Neuronal stem cell (in vitro differentiated cells): ENCODE measurements around the gene FBXL7.

Experiments used
- DNase-seq: peaks from one replicate; pipeline ENCODE4 v3.0.0-alpha.2; 2013; ENCODE audit warnings: low spot score
- H2AFZ ChIP-seq: one replicate; pipeline ENCODE4 v1.6.1; 2013; ENCODE audit warnings: mild to moderate bottlenecking, low read length, inconsistent platforms
- H2AK5ac ChIP-seq: 2 replicates; pipeline ENCODE4 v1.6.1; 2013; ENCODE audit warnings: low read depth, mild to moderate bottlenecking, inconsistent platforms, low read length, moderate library complexity, mixed read lengths
- H2BK120ac ChIP-seq: 2 replicates; pipeline ENCODE4 v1.6.1; 2013; ENCODE audit warnings: low read depth, mild to moderate bottlenecking, inconsistent platforms, low read length, moderate library complexity, mixed read lengths
- H2BK12ac ChIP-seq: one replicate; pipeline ENCODE4 v1.6.1; 2013; ENCODE audit warnings: low read length, inconsistent platforms
- H2BK15ac ChIP-seq: 2 replicates; pipeline ENCODE4 v1.6.1; 2013; ENCODE audit warnings: mild to moderate bottlenecking, low read length, inconsistent platforms, mixed read lengths
- H2BK5ac ChIP-seq: one replicate; pipeline ENCODE4 v1.6.1; 2013; ENCODE audit warnings: inconsistent platforms, mild to moderate bottlenecking, low read length, moderate library complexity
- H3K14ac ChIP-seq: one replicate; pipeline ENCODE4 v1.6.1; 2013; ENCODE audit warnings: low read length, inconsistent platforms
- H3K18ac ChIP-seq: 2 replicates; pipeline ENCODE4 v1.6.1; 2013; ENCODE audit warnings: low read length, inconsistent platforms
- H3K23ac ChIP-seq: 2 replicates; pipeline ENCODE4 v1.6.1; 2013; ENCODE audit warnings: low read depth, mild to moderate bottlenecking, mixed read lengths, low read length, inconsistent platforms; ENCODE audit not compliant: poor library complexity
- H3K27ac ChIP-seq: replicated peaks from 3 replicates; pipeline ENCODE4 v1.5.1; 2013; ENCODE audit warnings: low read length, inconsistent platforms
- H3K27me3 ChIP-seq, 3 experiments: 2 replicates each; pipeline ENCODE4 v1.6.1; 2013; ENCODE audit warnings: low read length in 3 of 3, mild to moderate bottlenecking in 2 of 3, inconsistent platforms in 1 of 3, low read depth in 1 of 3, mixed read lengths in 1 of 3, moderate library complexity in 1 of 3; ENCODE audit not compliant: control insufficient read depth in 3 of 3, insufficient read depth in 3 of 3
- H3K36me3 ChIP-seq, 2 donors: replicated peaks in 1 of 2; 2 replicates each; pipeline ENCODE4 v1.6.1; 2013; ENCODE audit warnings: low read length in 2 of 2; ENCODE audit not compliant: control insufficient read depth in 2 of 2, insufficient read depth in 2 of 2
- H3K4ac ChIP-seq: 2 replicates; pipeline ENCODE4 v1.6.1; 2013; ENCODE audit warnings: inconsistent platforms, mild to moderate bottlenecking, low read length, moderate library complexity
- H3K4me1 ChIP-seq, 2 donors: 1 replicate in 1 of 2; 2 replicates in 1 of 2; pipeline ENCODE4 v1.6.1; 2013; ENCODE audit warnings: low read length in 2 of 2, low read depth in 1 of 2; ENCODE audit not compliant: control insufficient read depth in 2 of 2, insufficient read depth in 1 of 2
- H3K4me2 ChIP-seq: one replicate; pipeline ENCODE4 v1.6.1; 2013; ENCODE audit warnings: mild to moderate bottlenecking, low read length, inconsistent platforms; ENCODE audit not compliant: insufficient read depth, poor library complexity, severe bottlenecking
- H3K4me3 ChIP-seq, 2 donors: 2 replicates each; pipeline ENCODE4 v1.5.1; 2013; ENCODE audit warnings: low read length in 2 of 2, mild to moderate bottlenecking in 2 of 2, inconsistent platforms in 1 of 2, moderate library complexity in 1 of 2
- H3K79me1 ChIP-seq: one replicate; pipeline ENCODE4 v1.6.1; 2013; ENCODE audit warnings: low read depth, mild to moderate bottlenecking, inconsistent platforms, low read length, moderate library complexity
- H3K9ac ChIP-seq: one replicate; pipeline ENCODE4 v1.6.1; 2013; ENCODE audit warnings: mild to moderate bottlenecking, low read depth, low read length, inconsistent platforms; ENCODE audit not compliant: poor library complexity
- H3K9me3 ChIP-seq, 2 donors: replicated peaks in 1 of 2; 2 replicates each; pipeline versions ENCODE3 to v1.6.1; 2013; ENCODE audit warnings: low read length in 2 of 2, mild to moderate bottlenecking in 2 of 2, inconsistent platforms in 1 of 2, low read depth in 1 of 2, mixed read lengths in 1 of 2, moderate library complexity in 1 of 2; ENCODE audit not compliant: control insufficient read depth in 2 of 2, insufficient read depth in 1 of 2
- H4K8ac ChIP-seq: one replicate; pipeline ENCODE4 v1.6.1; 2013; ENCODE audit warnings: low read depth, mild to moderate bottlenecking, inconsistent platforms, low read length, moderate library complexity
- H4K91ac ChIP-seq: one replicate; pipeline ENCODE4 v1.6.1; 2013; ENCODE audit warnings: low read length, low read depth, mild to moderate bottlenecking, inconsistent platforms; ENCODE audit not compliant: poor library complexity
- WGBS, 2 donors: extraction: QIAGEN DNeasy Blood & Tissue Kit; methylation state at CpG; one replicate each; pipeline ENCODE4 v1.1.7; 2013; ENCODE audit warnings: missing lambda C conversion rate in 2 of 2, mixed read lengths in 1 of 2; ENCODE audit not compliant: insufficient read length in 2 of 2, insufficient replicate concordance in 1 of 2; ENCODE audit errors: extremely low coverage in 2 of 2; 5-methylcytosine and 5-hydroxymethylcytosine counted together

Gene FBXL7

DNA sequence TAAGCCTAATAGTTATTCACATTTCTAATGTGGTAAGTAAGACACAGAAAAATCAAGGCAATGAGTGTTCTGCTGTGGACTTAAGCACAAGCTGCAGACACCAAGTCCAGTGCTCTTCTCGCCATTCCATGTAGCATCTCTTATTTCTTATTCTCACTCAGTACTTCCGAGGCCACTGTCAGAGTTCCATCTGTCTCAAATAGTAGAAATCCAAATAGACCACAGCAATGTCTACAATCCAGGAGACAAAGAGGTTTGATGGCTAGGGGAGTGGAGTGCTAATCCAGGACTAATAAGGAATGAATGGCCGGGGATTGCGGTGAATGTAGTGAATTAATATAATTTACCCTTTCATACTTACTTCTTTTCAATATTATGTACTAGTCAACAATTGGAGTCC, 147.3 kb downstream of the FBXL7 start:
- Histone ChIP-seq H2AFZ (no peak overlapping the region), H3K9me3 (no peaks in the 10 kb centered on the region), H3K4me3 (no peak overlapping the region), H3K18ac (no peak overlapping the region), H2BK120ac (no peak overlapping the region), H2AK5ac (no peak overlapping the region), H3K27me3 (no peaks in the 10 kb centered on the region), H3K4me1 (no peaks in the 10 kb centered on the region), H3K79me1 (no peaks in the 10 kb centered on the region), H3K23ac (no peak overlapping the region), H3K9ac (no peak overlapping the region), H4K8ac (no peak overlapping the region), H3K4ac (no peak overlapping the region), H3K4me2 (no peak overlapping the region), H3K36me3 (no peaks in the 10 kb centered on the region), H3K27ac (no peak overlapping the region), H3K14ac (no peak overlapping the region), H2BK5ac (no peak overlapping the region), H2BK12ac (no peak overlapping the region), H2BK15ac (no peak overlapping the region), H4K91ac (no peak overlapping the region)
- WGBS, 2 donors = no CpG with 5 or more reads among the region's 4 CpGs
- DNase-seq = no peak

DNA sequence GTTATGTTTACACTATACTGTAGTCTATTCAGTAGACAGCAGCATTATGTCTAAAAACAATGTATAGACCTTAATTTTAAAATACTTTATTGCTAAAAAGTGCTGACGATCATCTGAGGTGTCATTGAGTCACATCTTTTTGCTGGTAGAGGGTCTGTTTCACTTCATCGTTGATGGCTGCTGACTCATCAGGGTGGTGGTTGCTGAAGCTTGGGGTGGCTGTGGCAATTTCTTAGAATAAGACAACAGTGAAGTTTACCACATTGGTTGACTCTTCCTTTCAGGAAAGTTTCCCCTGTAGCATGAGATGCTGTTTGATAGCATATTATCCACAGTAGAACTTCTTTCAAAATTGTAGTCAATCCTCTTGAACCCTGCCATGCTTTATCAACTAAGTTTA, 150.3 kb downstream of the FBXL7 start:
- no peaks in the 10 kb centered on the region for H3K4me1 ChIP-seq
- no peak overlapping the region for H4K8ac ChIP-seq
- H3K23ac ChIP-seq = no peak overlapping the region
- DNase-seq = no peak
- H3K79me1 ChIP-seq = no peaks in the 10 kb centered on the region
- no peak overlapping the region for H2AFZ ChIP-seq
- no peak overlapping the region for H3K4me2 ChIP-seq
- no peaks in the 10 kb centered on the region for H3K27me3 ChIP-seq
- no peaks in the 10 kb centered on the region for H3K36me3 ChIP-seq
- no peak overlapping the region for H2AK5ac ChIP-seq
- no CpG with 5 or more reads among the region's 2 CpGs for WGBS, 2 donors
- H2BK12ac ChIP-seq = no peak overlapping the region
- H3K18ac ChIP-seq = no peak overlapping the region
- no peaks in the 10 kb centered on the region for H3K9me3 ChIP-seq
- H4K91ac ChIP-seq = no peak overlapping the region
- H3K9ac ChIP-seq = no peak overlapping the region
- H3K14ac ChIP-seq = no peak overlapping the region
- no peak overlapping the region for H2BK15ac ChIP-seq
- no peak overlapping the region for H3K4me3 ChIP-seq
- H2BK120ac ChIP-seq = no peak overlapping the region
- no peak overlapping the region for H2BK5ac ChIP-seq
- H3K4ac ChIP-seq = no peak overlapping the region
- H3K27ac ChIP-seq = no peak overlapping the region

DNA sequence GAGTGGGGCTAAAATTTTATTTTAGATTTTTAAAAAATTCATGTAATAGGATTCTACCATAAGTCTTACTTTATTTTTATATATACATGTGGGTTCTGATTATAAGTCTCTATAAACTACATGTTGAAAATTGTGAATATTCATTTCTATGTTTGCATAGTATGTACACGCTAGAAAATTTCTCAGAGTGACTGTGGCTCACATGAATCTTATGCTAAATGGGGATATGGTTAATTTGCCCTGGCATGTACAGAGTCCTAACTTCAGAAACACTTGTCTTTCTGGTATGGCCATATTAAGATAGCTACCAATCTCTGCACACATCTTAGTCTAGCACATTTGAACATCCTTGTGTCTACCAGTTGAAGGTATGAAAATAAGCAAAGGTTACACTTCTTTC, 154.8 kb downstream of the FBXL7 start:
- WGBS, 2 donors = no CpG with 5 or more reads among the region's 1 CpG
- Histone ChIP-seq H3K9me3 (no peaks in the 10 kb centered on the region), H3K4me3 (no peak overlapping the region), H3K36me3 (no peaks in the 10 kb centered on the region), H2BK5ac (no peak overlapping the region), H3K27ac (no peak overlapping the region), H3K4ac (no peak overlapping the region), H3K79me1 (no peaks in the 10 kb centered on the region), H3K14ac (no peak overlapping the region), H2AFZ (no peak overlapping the region), H3K23ac (no peak overlapping the region), H4K8ac (no peak overlapping the region), H2BK12ac (no peak overlapping the region), H2AK5ac (no peak overlapping the region), H3K4me1 (no peaks in the 10 kb centered on the region), H3K27me3 (no peaks in the 10 kb centered on the region), H3K4me2 (no peak overlapping the region), H2BK120ac (no peak overlapping the region), H2BK15ac (no peak overlapping the region), H3K9ac (no peak overlapping the region), H3K18ac (no peak overlapping the region), H4K91ac (no peak overlapping the region)
- no peak for DNase-seq

DNA sequence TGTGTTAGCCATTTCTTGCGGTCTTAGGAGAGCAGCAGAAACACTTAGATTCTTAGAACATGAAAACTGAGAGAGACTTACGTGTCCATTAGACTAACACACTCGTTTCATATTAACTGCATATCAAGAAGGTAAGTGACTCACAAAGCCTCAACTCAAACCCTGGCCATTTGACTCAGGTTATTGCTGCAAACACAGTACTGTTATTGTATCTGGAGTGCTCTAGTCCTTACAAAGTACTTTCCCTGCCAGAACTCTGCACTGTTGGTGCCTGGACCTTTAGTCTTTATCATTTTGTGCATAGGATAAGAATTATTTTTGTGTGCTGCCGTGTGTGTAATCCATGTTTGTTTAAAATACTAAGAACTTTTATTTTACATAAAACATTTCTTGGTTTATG, 155.7 kb downstream of the FBXL7 start:
- Histone ChIP-seq H2BK120ac (no peak overlapping the region), H3K79me1 (no peaks in the 10 kb centered on the region), H3K9me3 (no peaks in the 10 kb centered on the region), H3K18ac (no peak overlapping the region), H3K4me2 (no peak overlapping the region), H3K9ac (no peak overlapping the region), H3K4me3 (no peak overlapping the region), H3K27me3 (no peaks in the 10 kb centered on the region), H2AK5ac (no peak overlapping the region), H4K8ac (no peak overlapping the region), H3K36me3 (no peaks in the 10 kb centered on the region), H2BK15ac (no peak overlapping the region), H2AFZ (no peak overlapping the region), H3K4ac (no peak overlapping the region), H3K27ac (no peak overlapping the region), H4K91ac (no peak overlapping the region), H3K23ac (no peak overlapping the region), H2BK12ac (no peak overlapping the region), H2BK5ac (no peak overlapping the region), H3K14ac (no peak overlapping the region), H3K4me1 (no peaks in the 10 kb centered on the region)
- no CpG with 5 or more reads among the region's 4 CpGs for WGBS, 2 donors
- no peak for DNase-seq
